ENCODE measurements around the gene FBXW7.
A peak's percentile ranks its signal among the peaks of the same experiment; 100 is the strongest.

FBXW7 gene

GRCh38 chr4:152535903-152536544 lies at the start of gene FBXW7:
Gene FBXW7, minus strand, starts transcription at chr4:152536092. Its CDS starts 124,289 bp downstream, at chr4:152411803.
- peak; percentile 100 for DNase-seq (ENCODE audit: low read depth)
- no peak for TF ChIP-seq CTCF (IDR thresholded peaks at IDR 0.05; ENCODE audit: insufficient read depth, low read depth, low read length, missing control alignments)
- peak within 1 kb of the TSS; percentile 92 for H3K4me3 ChIP-seq (ENCODE audit: low read length)

- no peak for DNase-seq (ENCODE audit: low read depth)
- no peak for TF ChIP-seq CTCF (IDR thresholded peaks at IDR 0.05; ENCODE audit: insufficient read depth, low read depth, low read length, missing control alignments)
Measured at GRCh38 chr4:152585023-152585441, 49.1 kb upstream of the FBXW7 start.

GRCh38 chr4:152581536-152582160 lies 45.8 kb upstream of the FBXW7 start:
- no peak overlapping the region for H3K4me3 ChIP-seq (ENCODE audit: low read length)
- TF ChIP-seq CTCF (IDR thresholded peaks at IDR 0.05; ENCODE audit: insufficient read depth, low read depth, low read length, missing control alignments): no peak
- DNase-seq (ENCODE audit: low read depth): no peak

More at GRCh38 chr4:152585023-152585441, 49.1 kb upstream of the FBXW7 start:
- H3K4me3 ChIP-seq (ENCODE audit: low read length): no peak overlapping the region

GRCh38 chr4:152579916-152580315 lies 44.0 kb upstream of the FBXW7 start:
- no peak overlapping the region for H3K4me3 ChIP-seq (ENCODE audit: low read length)
- DNase-seq (ENCODE audit: low read depth): no peak
- TF ChIP-seq CTCF (IDR thresholded peaks at IDR 0.05; ENCODE audit: insufficient read depth, low read depth, low read length, missing control alignments): no peak

- TF ChIP-seq CTCF (IDR thresholded peaks at IDR 0.05; ENCODE audit: insufficient read depth, low read depth, low read length, missing control alignments): no peak
Measured at GRCh38 chr4:152579107-152579764, 43.3 kb upstream of the FBXW7 start.

GRCh38 chr4:152578670-152579069 lies 42.8 kb upstream of the FBXW7 start:
- H3K4me3 ChIP-seq (ENCODE audit: low read length): no peak overlapping the region
- DNase-seq (ENCODE audit: low read depth): no peak
- no peak for TF ChIP-seq CTCF (IDR thresholded peaks at IDR 0.05; ENCODE audit: insufficient read depth, low read depth, low read length, missing control alignments)

More at GRCh38 chr4:152579107-152579764, 43.3 kb upstream of the FBXW7 start:
- no peak overlapping the region for H3K4me3 ChIP-seq (ENCODE audit: low read length)
- no peak for DNase-seq (ENCODE audit: low read depth)

Measured in epithelial cell of esophagus (primary cell).